GM23338 (cell line): ENCODE data around the gene SPSB4.

Source experiments
- CTCF ChIP-seq, 2 experiments: fragments of 200-600 bp in 1 of 2; sonication (generic) in 1 of 2; conservative IDR thresholded peaks; 2 replicates each; pipeline versions ENCODE4 v1.5.1 to v1.6.1; 2016 to 2017; ENCODE audit warnings: antibody characterized with exemption in 2 of 2, low read depth in 2 of 2, mild to moderate bottlenecking in 2 of 2, moderate library complexity in 1 of 2
- EZH2 ChIP-seq: fragments of 200-600 bp; sonication (generic); IDR thresholded peaks from one replicate; pipeline ENCODE4 v1.8.0; 2017; ENCODE audit warnings: antibody characterized with exemption, mild to moderate bottlenecking, low read depth; ENCODE audit not compliant: unreplicated experiment
- EZH2phosphoT487 ChIP-seq: fragments of 200-600 bp; sonication (generic); IDR thresholded peaks from one replicate; pipeline ENCODE4 v1.8.1; 2018; ENCODE audit warnings: antibody characterized with exemption; ENCODE audit not compliant: unreplicated experiment
- JUNB ChIP-seq: IDR thresholded peaks from one replicate; pipeline ENCODE4 v1.6.1; 2016; ENCODE audit warnings: antibody characterized with exemption; ENCODE audit not compliant: unreplicated experiment
- POLR2AphosphoS5 ChIP-seq: IDR thresholded peaks from 2 replicates; pipeline ENCODE4 v1.6.1; 2016; ENCODE audit warnings: antibody characterized with exemption, low read depth
- ZNF114 ChIP-seq: fragments of 250-450 bp; sonication (Bioruptor Pico); IDR thresholded peaks from 2 replicates; pipeline ENCODE4 v1.5.0; 2020; ENCODE audit warnings: mild to moderate bottlenecking, moderate library complexity

GRCh38 chr3:141102372-141102771 lies 51.2 kb downstream of the SPSB4 start:
- TF ChIP-seq ZNF114 (CRISPR knock-in tag) (no peak), CTCF (conservative IDR thresholded peaks at IDR 0.05; ENCODE audit: low read depth in 2 of 2) (no peak), POLR2AphosphoS5 (no peak), EZH2phosphoT487 (no peak), JUNB (no peak), EZH2 (no peak)
